H1 (cell line): Measurements from ENCODE around the gene TGFB1. TPM values are rescaled to one million over a fixed set of nuclear protein-coding genes. Genes with fewer than 3 reads are reported as not detected.

Source experiments
- CTCF ChIA-PET: fragments of 300-600 bp; sonication (Branson Sonifier 250); formaldehyde crosslinking; loops from one replicate; lab custom pipeline; 2021; ENCODE audit not compliant: partially characterized antibody; lab: Charles Lee
- POLR2A ChIA-PET: fragments of 300-600 bp; sonication (Branson Sonifier 250); formaldehyde crosslinking; loops from one replicate; lab custom pipeline; 2021; ENCODE audit warnings: inconsistent platforms; ENCODE audit not compliant: partially characterized antibody; lab: Charles Lee
- DNase-seq, 2 experiments: peaks; one replicate each; pipeline versions ENCODE4 v3.0.0 to v3.0.0-alpha.2; 2010 to 2022; ENCODE audit warnings: low spot score in 2 of 2, low read depth in 1 of 2, mixed read lengths in 1 of 2
- FAIRE-seq: peaks from 2 replicates; lab custom pipeline; 2011; peaks lifted over from hg19 to GRCh38; lab: Jason Lieb, UNC
- H2AFZ ChIP-seq: 2 replicates; pipeline ENCODE4 v1.8.1; 2012; ENCODE audit warnings: low read length, inconsistent platforms
- H2AK5ac ChIP-seq: 2 replicates; pipeline ENCODE4 v1.6.1; 2013; ENCODE audit warnings: low read depth, low read length
- H2BK120ac ChIP-seq: replicated peaks from 2 replicates; pipeline ENCODE3; 2013; ENCODE audit warnings: low read depth, low read length, inconsistent platforms
- H2BK12ac ChIP-seq: 2 replicates; pipeline ENCODE4 v1.6.1; 2013; ENCODE audit warnings: low read depth, low read length
- H2BK15ac ChIP-seq: 2 replicates; pipeline ENCODE4 v1.6.1; 2013; ENCODE audit warnings: low read length
- H2BK20ac ChIP-seq: 2 replicates; pipeline ENCODE4 v1.6.1; 2013; ENCODE audit warnings: low read length
- H2BK5ac ChIP-seq: 2 replicates; pipeline ENCODE4 v1.6.1; 2013; ENCODE audit warnings: low read depth, low read length
- H3K14ac ChIP-seq: 2 replicates; pipeline ENCODE4 v1.6.1; 2013; ENCODE audit warnings: inconsistent platforms; ENCODE audit not compliant: insufficient read length
- H3K18ac ChIP-seq: 2 replicates; pipeline ENCODE4 v1.6.1; 2013; ENCODE audit warnings: low read length; ENCODE audit errors: extremely low read depth
- H3K23ac ChIP-seq: 2 replicates; pipeline ENCODE4 v1.6.1; 2013; ENCODE audit warnings: inconsistent platforms; ENCODE audit not compliant: insufficient read length
- H3K23me2 ChIP-seq: 2 replicates; pipeline ENCODE4 v1.6.1; 2013; ENCODE audit warnings: low read depth, low read length
- H3K27ac ChIP-seq: 2 replicates; pipeline ENCODE4 v1.6.1; 2011; ENCODE audit warnings: low read depth, low read length, inconsistent platforms
- H3K27me3 ChIP-seq, 4 experiments: replicated peaks in 1 of 4; 1 replicate in 1 of 4; 2 replicates in 3 of 4; pipeline versions ENCODE4 v1.6.1 to v1.8.1; 2011 to 2013; ENCODE audit warnings: low read length in 3 of 4, mild to moderate bottlenecking in 3 of 4, inconsistent platforms in 2 of 4, mixed read lengths in 2 of 4, moderate library complexity in 1 of 4; ENCODE audit not compliant: control insufficient read depth in 3 of 4, insufficient read depth in 3 of 4; ENCODE audit errors: extremely low read depth in 1 of 4
- H3K36me3 ChIP-seq, 4 experiments: 2 replicates each; pipeline versions ENCODE4 v1.6.1 to v1.8.1; 2011 to 2013; ENCODE audit warnings: mild to moderate bottlenecking in 4 of 4, low read length in 3 of 4, moderate library complexity in 2 of 4, control low read depth in 1 of 4, inconsistent platforms in 1 of 4; ENCODE audit not compliant: insufficient read depth in 4 of 4, control insufficient read depth in 2 of 4
- H3K4ac ChIP-seq: replicated peaks from 2 replicates; pipeline ENCODE3; 2013; ENCODE audit warnings: low read length, low read depth, mixed read lengths, inconsistent platforms; ENCODE audit not compliant: insufficient read length
- H3K4me1 ChIP-seq, 4 experiments: replicated peaks in 1 of 4; 1 replicate in 1 of 4; 2 replicates in 3 of 4; pipeline versions ENCODE4 v1.6.1 to v1.8.1; 2011 to 2013; ENCODE audit warnings: low read length in 3 of 4, inconsistent platforms in 2 of 4, mixed read lengths in 1 of 4; ENCODE audit not compliant: insufficient read depth in 4 of 4, control insufficient read depth in 3 of 4
- H3K4me2 ChIP-seq, 2 experiments: 2 replicates each; pipeline versions ENCODE4 v1.6.1 to v1.8.1; 2011 to 2013; ENCODE audit warnings: low read depth in 2 of 2, low read length in 2 of 2, control low read depth in 1 of 2, inconsistent platforms in 1 of 2, mild to moderate bottlenecking in 1 of 2; ENCODE audit not compliant: insufficient read depth in 1 of 2
- H3K4me3 ChIP-seq, 4 experiments: fragments of 200-600, 300-600 bp in 1 of 4; sonication (generic), shearing (Covaris generic), sonication (Bioruptor Twin) in 1 of 4; 2 replicates each; pipeline versions ENCODE4 v1.5.1 to v1.8.1; 2011 to 2016; ENCODE audit warnings: low read length in 4 of 4, low read depth in 3 of 4, control low read depth in 2 of 4, inconsistent platforms in 2 of 4, mild to moderate bottlenecking in 2 of 4, mixed read lengths in 1 of 4, moderate library complexity in 1 of 4; ENCODE audit not compliant: insufficient read depth in 2 of 4; ENCODE audit errors: extremely low read depth in 1 of 4
- H3K56ac ChIP-seq: replicated peaks from 2 replicates; pipeline ENCODE3; 2013; ENCODE audit warnings: low read depth, mild to moderate bottlenecking, mixed read lengths, low read length, inconsistent platforms; ENCODE audit not compliant: insufficient read length
- H3K79me1 ChIP-seq: 2 replicates; pipeline ENCODE4 v1.6.1; 2013; ENCODE audit warnings: low read depth, low read length, control low read depth
- H3K79me2 ChIP-seq, 2 experiments: 2 replicates each; pipeline versions ENCODE4 v1.6.1 to v1.8.1; 2012 to 2013; ENCODE audit warnings: low read length in 2 of 2, mild to moderate bottlenecking in 2 of 2, inconsistent platforms in 1 of 2; ENCODE audit not compliant: insufficient read depth in 2 of 2, control insufficient read depth in 1 of 2
- H3K9ac ChIP-seq, 4 experiments: replicated peaks in 1 of 4; 1 replicate in 1 of 4; 2 replicates in 3 of 4; pipeline versions ENCODE4 v1.6.1 to v1.8.1; 2011 to 2013; ENCODE audit warnings: low read depth in 3 of 4, low read length in 3 of 4, control low read depth in 2 of 4, mild to moderate bottlenecking in 2 of 4, moderate library complexity in 2 of 4, inconsistent platforms in 1 of 4; ENCODE audit errors: extremely low read depth in 1 of 4
- H3K9me3 ChIP-seq, 2 experiments: 2 replicates each; pipeline versions ENCODE4 v1.6.1 to v1.8.1; 2012 to 2013; ENCODE audit warnings: mild to moderate bottlenecking in 2 of 2, moderate library complexity in 2 of 2, control low read depth in 1 of 2, inconsistent platforms in 1 of 2, low read depth in 1 of 2, low read length in 1 of 2, mixed read lengths in 1 of 2; ENCODE audit not compliant: insufficient read depth in 2 of 2
- H4K20me1 ChIP-seq, 2 experiments: replicated peaks in 1 of 2; 2 replicates each; pipeline versions ENCODE3 to v1.8.1; 2011 to 2013; ENCODE audit warnings: inconsistent platforms in 2 of 2, low read length in 2 of 2, mild to moderate bottlenecking in 1 of 2; ENCODE audit not compliant: insufficient read depth in 2 of 2, control insufficient read depth in 1 of 2
- H4K5ac ChIP-seq: 2 replicates; pipeline ENCODE4 v1.6.1; 2013; ENCODE audit warnings: low read length, low read depth, mixed read lengths, inconsistent platforms; ENCODE audit not compliant: insufficient read length
- H4K8ac ChIP-seq: 2 replicates; pipeline ENCODE4 v1.8.0; 2013; ENCODE audit warnings: mild to moderate bottlenecking, moderate library complexity, low read length, inconsistent platforms; ENCODE audit not compliant: insufficient read depth; ENCODE audit errors: extremely low read depth
- H4K91ac ChIP-seq: replicated peaks from 2 replicates; pipeline ENCODE3; 2013; ENCODE audit warnings: low read length, mixed read lengths, inconsistent platforms; ENCODE audit not compliant: insufficient read length
- ATF3 ChIP-seq: IDR thresholded peaks from 2 replicates; pipeline ENCODE4 v1.6.1; 2011; ENCODE audit warnings: low read depth, mild to moderate bottlenecking, low read length; ENCODE audit not compliant: insufficient read depth
- E2F6 ChIP-seq: IDR thresholded peaks from 2 replicates; pipeline ENCODE4 v1.6.1; 2012; ENCODE audit warnings: inconsistent platforms
- GABPA ChIP-seq: IDR thresholded peaks from 2 replicates; pipeline ENCODE4 v1.6.1; 2011; ENCODE audit warnings: mild to moderate bottlenecking, low read length, moderate library complexity, borderline replicate concordance; ENCODE audit not compliant: insufficient read depth
- HDAC2 ChIP-seq, 2 experiments: fragments of 300-600 bp in 1 of 2; sonication (generic) in 1 of 2; IDR thresholded peaks; 2 replicates each; pipeline ENCODE4 v1.6.1; 2011 to 2012; ENCODE audit warnings: low read depth in 2 of 2, low read length in 2 of 2, mild to moderate bottlenecking in 2 of 2, moderate library complexity in 2 of 2, borderline replicate concordance in 1 of 2, inconsistent platforms in 1 of 2
- NANOG ChIP-seq: IDR thresholded peaks from 2 replicates; pipeline ENCODE4 v1.6.1; 2011; ENCODE audit warnings: low read length, low read depth, mild to moderate bottlenecking, inconsistent platforms; ENCODE audit not compliant: insufficient read depth, poor library complexity, severe bottlenecking
- RFX5 ChIP-seq: IDR thresholded peaks from 2 replicates; pipeline ENCODE4 v1.6.1; 2011; ENCODE audit warnings: low read depth, low read length, improper control_type of control experiment, borderline replicate concordance
- SUZ12 ChIP-seq: fragments of 200-600 bp; sonication (generic); IDR thresholded peaks from 2 replicates; pipeline ENCODE4 v1.6.1; 2012; ENCODE audit warnings: mild to moderate bottlenecking, inconsistent platforms, low read length, moderate library complexity, mixed read lengths
- TAF1 ChIP-seq: IDR thresholded peaks from 2 replicates; pipeline ENCODE4 v1.6.1; 2011; ENCODE audit warnings: mild to moderate bottlenecking, low read depth, low read length
- WGBS, 2 experiments: shearing (Covaris generic) in 1 of 2; methylation state at CpG; one replicate each; pipeline versions ENCODE4 v1.1.6 to v1.1.7; 2013 to 2015; ENCODE audit warnings: low lambda C conversion rate in 2 of 2, mixed read lengths in 2 of 2, inconsistent platforms in 1 of 2, low coverage in 1 of 2, missing lambda C conversion rate in 1 of 2; ENCODE audit not compliant: insufficient replicate concordance in 2 of 2, insufficient coverage in 1 of 2, insufficient read length in 1 of 2; ENCODE audit errors: extremely low coverage in 1 of 2, missing lambda C conversion rate in 1 of 2; 5-methylcytosine and 5-hydroxymethylcytosine counted together
- polyA plus RNA-seq, 7 experiments: library from polyadenylated mRNA; depleted of rRNA in 3 of 7; stranded (reverse) in 5 of 7; unstranded in 2 of 7; fragments of >200 nt in 5 of 7; fragments of 200-250 nt in 2 of 7; gene quantifications; 1 replicate in 5 of 7; 2 replicates in 1 of 7; 4 replicates in 1 of 7; pipeline versions ENCODE4 v1.2.1 to v1.2.3, GENCODE V29; 2011 to 2013; ENCODE audit warnings: missing spikeins in 2 of 7, mixed read lengths in 2 of 7
- total RNA-seq: library from RNA; stranded (reverse); fragmentation: NEBNext Ultra II Directional; extraction: Animal tissue kit (Norgen Biotek cat#: 25700); gene quantifications from 2 replicates; pipeline ENCODE4 v1.2.1, GENCODE V29; 2021

Gene TGFB1
- total and polyA plus RNA-seq, 2 of the 8 experiments (the other 6 are each of a cell fraction or from before 2014, with no cell fraction given), result 1.7 to 10.6 TPM

GRCh38 chr19:41355802-41356201 lies 2.1 kb upstream of the TGFB1 start:
- peaks cover 0 to 7% of the 10 kb centered on the region in 2 experiments for H4K20me1 ChIP-seq
- peaks cover 0 to 14% (median 4%) of the 10 kb centered on the region in 4 experiments; a peak in 5 of 7 replicates for H3K4me1 ChIP-seq
- H4K91ac ChIP-seq, result no peak overlapping the region
- H4K8ac ChIP-seq, result peak overlapping the region; percentile 17; the same call in 1 of the 2 replicates
- H3K56ac ChIP-seq, result no peak overlapping the region
- no peaks in the 10 kb centered on the region for H3K9me3 ChIP-seq
- no peak overlapping the region for H2BK120ac ChIP-seq
- no peaks in the 10 kb centered on the region for H3K79me2 ChIP-seq
- no peak overlapping the region for H2BK15ac ChIP-seq
- no peak for DNase-seq
- no peak overlapping the region for H3K27ac ChIP-seq
- H3K36me3 ChIP-seq, result no peaks in the 10 kb centered on the region
- H2BK20ac ChIP-seq, result no peak overlapping the region
- no peak overlapping the region for H3K23ac ChIP-seq
- ChIA-PET CTCF (interaction anchor here (0.5 to 8.0 kb wide), 9 partner anchors 9 to 579 kb away, joined by 3 to 37 read pairs (median 4); partner anchors contain the start of gene B9D2), POLR2A (interaction anchor here (0.9 to 5.4 kb wide), 3 partner anchors 8 to 81 kb away, joined by 3 to 29 read pairs (median 3); partner anchors contain the start of genes B9D2 and CCDC97)
- no peak overlapping the region for H2AFZ ChIP-seq
- H4K5ac ChIP-seq, result no peak overlapping the region
- no peak overlapping the region for H3K14ac ChIP-seq
- no peak overlapping the region for H3K9ac ChIP-seq
- no peak overlapping the region for H3K4me3 ChIP-seq
- FAIRE-seq, result no peak
- no peak overlapping the region for H2AK5ac ChIP-seq
- H3K4ac ChIP-seq, result no peak overlapping the region
- 73% methylated on average over 3 of the region's 3 CpGs; no CpG with 5 or more reads in 1 of the 2 experiments for WGBS, 2 experiments
- H3K18ac ChIP-seq, result no peak overlapping the region
- no peak overlapping the region for H2BK5ac ChIP-seq
- peaks cover 10 to 28% (median 22%) of the 10 kb centered on the region in 4 experiments for H3K27me3 ChIP-seq
- H3K23me2 ChIP-seq, result peaks cover 26% of the 10 kb centered on the region
- no peak overlapping the region for H2BK12ac ChIP-seq
- H3K4me2 ChIP-seq, result no peak overlapping the region
- no peaks in the 10 kb centered on the region; the same call in 1 of the 2 replicates for H3K79me1 ChIP-seq
- TF ChIP-seq GABPA (no peak), E2F6 (no peak), SUZ12 (no peak), ATF3 (no peak), HDAC2 (IDR thresholded peaks at IDR 0.05; ENCODE audit: borderline replicate concordance in 1 of 2, low read depth in 2 of 2, low read length in 2 of 2) (no peak), TAF1 (no peak), NANOG (no peak), RFX5 (no peak)
